H9 (cell line): ENCODE results near the gene TTLL12. TPM values are rescaled to one million over a fixed set of nuclear protein-coding genes. Genes with fewer than 3 reads are reported as not detected.

Experiments
- DNase-seq: peaks from one replicate; pipeline ENCODE4 v3.0.0-alpha.2; 2017
- H2AFZ ChIP-seq: one replicate; pipeline ENCODE4 v1.6.1; 2013; ENCODE audit warnings: mild to moderate bottlenecking, low read length, control low read depth, moderate library complexity
- H2AK5ac ChIP-seq: 2 replicates; pipeline ENCODE4 v1.6.1; 2013; ENCODE audit warnings: low read length, control low read depth, mixed read lengths; ENCODE audit not compliant: insufficient read length
- H2BK120ac ChIP-seq: one replicate; pipeline ENCODE4 v1.6.1; 2013; ENCODE audit warnings: low read depth, mild to moderate bottlenecking, low read length, control low read depth, inconsistent platforms; ENCODE audit not compliant: poor library complexity, severe bottlenecking
- H2BK12ac ChIP-seq: 2 replicates; pipeline ENCODE4 v1.6.1; 2013; ENCODE audit warnings: low read length, control low read depth, mixed read lengths, low read depth; ENCODE audit not compliant: insufficient read length
- H2BK15ac ChIP-seq: 2 replicates; pipeline ENCODE4 v1.6.1; 2013; ENCODE audit warnings: low read depth, low read length, control low read depth
- H2BK20ac ChIP-seq: one replicate; pipeline ENCODE4 v1.6.1; 2013; ENCODE audit warnings: low read depth, mild to moderate bottlenecking, low read length, control low read depth, inconsistent platforms; ENCODE audit not compliant: poor library complexity, severe bottlenecking
- H2BK5ac ChIP-seq: 2 replicates; pipeline ENCODE4 v1.6.1; 2013; ENCODE audit warnings: low read length, control low read depth, mixed read lengths; ENCODE audit not compliant: insufficient read length
- H3K14ac ChIP-seq: 2 replicates; pipeline ENCODE4 v1.6.1; 2013; ENCODE audit warnings: low read length, control low read depth; ENCODE audit not compliant: insufficient read depth
- H3K18ac ChIP-seq: 2 replicates; pipeline ENCODE4 v1.6.1; 2013; ENCODE audit warnings: low read depth, mild to moderate bottlenecking, mixed read lengths, low read length, control low read depth; ENCODE audit not compliant: insufficient read length
- H3K23ac ChIP-seq: 2 replicates; pipeline ENCODE4 v1.6.1; 2013; ENCODE audit warnings: low read length, control low read depth, mixed read lengths, low read depth; ENCODE audit not compliant: insufficient read length
- H3K23me2 ChIP-seq: 2 replicates; pipeline ENCODE4 v1.6.1; 2013; ENCODE audit warnings: low read depth, mild to moderate bottlenecking, mixed read lengths, low read length, control low read depth; ENCODE audit not compliant: insufficient read length, poor library complexity, severe bottlenecking
- H3K27ac ChIP-seq: 2 replicates; pipeline ENCODE4 v1.5.1; 2013; ENCODE audit warnings: low read length, control low read depth, mixed read lengths, low read depth; ENCODE audit not compliant: insufficient read length
- H3K27me3 ChIP-seq: 2 replicates; pipeline ENCODE4 v1.6.1; 2013; ENCODE audit warnings: low read length, control low read depth, inconsistent platforms; ENCODE audit not compliant: insufficient read depth
- H3K4ac ChIP-seq: 2 replicates; pipeline ENCODE4 v1.6.1; 2013; ENCODE audit warnings: low read depth, mild to moderate bottlenecking, control low read depth, inconsistent platforms, low read length, moderate library complexity
- H3K4me1 ChIP-seq: 2 replicates; pipeline ENCODE4 v1.6.1; 2013; ENCODE audit warnings: low read length, control low read depth, inconsistent platforms; ENCODE audit not compliant: insufficient read depth
- H3K4me2 ChIP-seq: 2 replicates; pipeline ENCODE4 v1.6.1; 2013; ENCODE audit warnings: low read length, control low read depth, mixed read lengths; ENCODE audit not compliant: insufficient read length, insufficient read depth
- H3K56ac ChIP-seq: 2 replicates; pipeline ENCODE4 v1.6.1; 2013; ENCODE audit warnings: low read depth, mild to moderate bottlenecking, mixed read lengths, low read length, control low read depth; ENCODE audit not compliant: insufficient read length
- H3K79me1 ChIP-seq: 2 replicates; pipeline ENCODE4 v1.6.1; 2013; ENCODE audit warnings: low read depth, mild to moderate bottlenecking, moderate library complexity, low read length, control low read depth, inconsistent platforms; ENCODE audit not compliant: insufficient read depth, poor library complexity, severe bottlenecking
- H3K79me2 ChIP-seq: 2 replicates; pipeline ENCODE4 v1.6.1; 2013; ENCODE audit warnings: low read length, control low read depth, inconsistent platforms; ENCODE audit not compliant: insufficient read depth
- H3K9ac ChIP-seq: 2 replicates; pipeline ENCODE4 v1.6.1; 2013; ENCODE audit warnings: low read length, control low read depth, mixed read lengths; ENCODE audit not compliant: insufficient read length; ENCODE audit errors: extremely low read depth
- H3K9me3 ChIP-seq: one replicate; pipeline ENCODE4 v1.6.1; 2013; ENCODE audit warnings: low read depth, low read length, inconsistent platforms; ENCODE audit not compliant: control insufficient read depth
- H3T11ph ChIP-seq: one replicate; pipeline ENCODE4 v1.6.1; 2013; ENCODE audit warnings: mild to moderate bottlenecking, low read length, control low read depth, inconsistent platforms
- H4K20me1 ChIP-seq: one replicate; pipeline ENCODE4 v1.6.1; 2013; ENCODE audit not compliant: control insufficient read depth, insufficient read length, insufficient read depth
- H4K5ac ChIP-seq: 2 replicates; pipeline ENCODE4 v1.6.1; 2013; ENCODE audit warnings: low read depth, mild to moderate bottlenecking, mixed read lengths, low read length, control low read depth; ENCODE audit not compliant: insufficient read length
- H4K8ac ChIP-seq: replicated peaks from 2 replicates; pipeline ENCODE4 v1.6.1; 2013; ENCODE audit warnings: low read length, control low read depth, mixed read lengths, low read depth; ENCODE audit not compliant: insufficient read length
- H4K91ac ChIP-seq: 2 replicates; pipeline ENCODE4 v1.6.1; 2013; ENCODE audit warnings: low read depth, mild to moderate bottlenecking, moderate library complexity, mixed read lengths, low read length, control low read depth; ENCODE audit not compliant: insufficient read length
- H3K27ac Mint-ChIP-seq, 3 experiments: 2 replicates in 2 of 3; 3 replicates in 1 of 3; pipeline ENCODE4 v1.8.0; 2020 to 2021; ENCODE audit warnings: mixed read lengths in 3 of 3, mild to moderate bottlenecking in 1 of 3, moderate library complexity in 1 of 3
- H3K27me3 Mint-ChIP-seq: 2 replicates; pipeline ENCODE4 v1.8.0; 2021; ENCODE audit warnings: low read depth, mild to moderate bottlenecking, moderate library complexity, mixed read lengths
- H3K36me3 Mint-ChIP-seq, 3 experiments: 2 replicates in 2 of 3; 3 replicates in 1 of 3; pipeline ENCODE4 v1.8.0; 2020 to 2021; ENCODE audit warnings: low read depth in 3 of 3, mixed read lengths in 3 of 3; ENCODE audit not compliant: insufficient read depth in 1 of 3
- H3K4me1 Mint-ChIP-seq, 2 experiments: 2 replicates each; pipeline ENCODE4 v1.8.0; 2020; ENCODE audit warnings: mixed read lengths in 2 of 2
- H3K4me3 Mint-ChIP-seq, 2 experiments: 2 replicates in 1 of 2; 3 replicates in 1 of 2; pipeline ENCODE4 v1.8.0; 2020 to 2021; ENCODE audit warnings: mild to moderate bottlenecking in 2 of 2, mixed read lengths in 2 of 2, moderate library complexity in 1 of 2
- H3K9me3 Mint-ChIP-seq, 2 experiments: 2 replicates in 1 of 2; 3 replicates in 1 of 2; pipeline ENCODE4 v1.8.0; 2020; ENCODE audit warnings: mild to moderate bottlenecking in 2 of 2, mixed read lengths in 2 of 2, moderate library complexity in 1 of 2
- CTCF ChIP-seq: fragments of 200-600 bp; sonication (generic); conservative IDR thresholded peaks from 3 replicates; pipeline ENCODE4 v1.8.0; 2021; ENCODE audit warnings: antibody characterized with exemption, mild to moderate bottlenecking
- WGBS: extraction: QIAGEN DNeasy Blood & Tissue Kit; methylation state at CpG from one replicate; pipeline ENCODE4 v1.1.7; 2013; ENCODE audit warnings: missing lambda C conversion rate, low lambda C conversion rate, mixed read lengths; ENCODE audit not compliant: insufficient read length; ENCODE audit errors: extremely low coverage; 5-methylcytosine and 5-hydroxymethylcytosine counted together
- total RNA-seq: library from RNA; stranded (reverse); gene quantifications from 2 replicates; pipeline ENCODE4 v1.2.1, GENCODE V29; 2021

Gene TTLL12
- total RNA-seq, 1 experiment from 2014 or later: 89.6 TPM

- H2BK15ac ChIP-seq: no peak overlapping the region; the same call in 1 of the 2 replicates
- H3K36me3 Mint-ChIP-seq: no peaks in the 10 kb centered on the region
- no CpG with 5 or more reads among the region's 24 CpGs for WGBS
- H3K9me3 Mint-ChIP-seq: no peaks in the 10 kb centered on the region
- no peak overlapping the region for H2AK5ac ChIP-seq
- H3K9ac ChIP-seq: no peak overlapping the region
- H3K79me1 ChIP-seq: no peaks in the 10 kb centered on the region
- H2AFZ ChIP-seq: no peak overlapping the region
- H3T11ph ChIP-seq: no peak overlapping the region
- H2BK20ac ChIP-seq: no peak overlapping the region
- no peak overlapping the region for H3K18ac ChIP-seq
- DNase-seq: no peak
- H3K27ac Mint-ChIP-seq: no peak overlapping the region
- H3K23me2 ChIP-seq: no peaks in the 10 kb centered on the region
- H4K91ac ChIP-seq: no peak overlapping the region
- no peak overlapping the region for H4K8ac ChIP-seq
- H3K27ac ChIP-seq: no peak overlapping the region
- no peak for TF ChIP-seq CTCF
- no peak overlapping the region for H2BK120ac ChIP-seq
- H3K27me3 Mint-ChIP-seq: peaks cover 4% of the 10 kb centered on the region
- H3K79me2 ChIP-seq: no peaks in the 10 kb centered on the region
- no peak overlapping the region for H3K4me3 Mint-ChIP-seq
- no peaks in the 10 kb centered on the region for H3K27me3 ChIP-seq
- H3K4ac ChIP-seq: no peak overlapping the region
- H3K14ac ChIP-seq: peak overlapping the region; percentile 17; the same call in 1 of the 2 replicates
- no peak overlapping the region for H3K4me2 ChIP-seq
- no peaks in the 10 kb centered on the region for H3K9me3 ChIP-seq
- H3K56ac ChIP-seq: no peak overlapping the region
- H4K20me1 ChIP-seq: no peaks in the 10 kb centered on the region
- no peak overlapping the region for H2BK12ac ChIP-seq
- no peak overlapping the region for H4K5ac ChIP-seq
- no peaks in the 10 kb centered on the region for H3K4me1 ChIP-seq
- H3K23ac ChIP-seq: no peak overlapping the region
- H2BK5ac ChIP-seq: no peak overlapping the region
- H3K4me1 Mint-ChIP-seq: peaks cover 0 to 13% of the 10 kb centered on the region in 2 experiments; a peak in 1 of 4 replicates
Observed at GRCh38 chr22:43158778-43159483, 28.0 kb downstream of the TTLL12 start.
